ENCODE data around the gene CLIP1.

DNA sequence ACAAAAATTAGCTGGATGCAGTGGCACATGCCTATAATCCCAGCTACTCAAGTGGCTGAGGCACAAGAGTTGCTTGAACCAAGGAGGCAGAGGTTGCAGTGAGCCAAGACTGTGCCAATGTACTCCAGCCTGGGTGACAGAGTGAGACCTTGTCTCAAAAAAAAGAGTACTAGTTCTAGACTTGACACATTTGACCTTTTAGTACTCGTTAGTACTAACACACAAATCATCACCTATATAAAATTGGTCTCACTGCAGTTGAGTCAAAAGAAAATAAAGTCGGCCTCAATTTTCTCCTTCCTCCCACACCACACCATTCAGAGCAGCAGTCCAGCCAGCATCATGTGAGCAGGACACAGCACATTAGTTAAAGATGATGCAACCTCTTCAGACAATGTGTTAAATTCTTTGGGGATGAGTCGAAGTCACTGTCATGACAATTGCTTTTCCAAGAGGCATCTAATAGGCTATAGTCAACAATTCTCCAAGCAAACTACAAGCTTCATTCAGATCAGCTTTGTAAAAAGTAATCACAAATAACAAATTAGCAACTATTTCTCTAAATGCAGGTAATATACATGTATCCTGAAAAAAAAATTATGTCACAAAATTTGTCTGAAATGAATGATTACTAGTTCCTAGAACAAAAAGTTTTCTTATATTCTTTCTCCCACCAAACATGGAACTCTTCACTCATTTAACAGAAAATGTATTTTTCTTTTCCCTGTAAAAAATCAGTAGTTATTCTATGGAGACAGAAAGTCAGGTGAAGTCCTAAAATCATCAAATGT, 55.6 kb downstream of the CLIP1 start:
- no peak for TF ChIP-seq CTCF (IDR thresholded peaks at IDR 0.05)
- peak in 2 of 3 donors; percentile 41 to 43 for TF ChIP-seq POLR2AphosphoS5 (IDR thresholded peaks at IDR 0.05)
